SK-N-SH treated with all-trans-retinoic acid at 6 μM for 48 hours (cell line): Measurements from ENCODE around the gene CCDC150.

Experiments
- ARNTL ChIP-seq: fragments of 450-650 bp; formaldehyde crosslinking; IDR thresholded peaks from 2 replicates; pipeline ENCODE4 v1.5.0; 2020; ENCODE audit warnings: low read depth, mild to moderate bottlenecking, moderate library complexity, borderline replicate concordance
- BACH2 ChIP-seq: fragments of 250-450 bp; sonication (Bioruptor Pico); IDR thresholded peaks from 2 replicates; pipeline ENCODE4 v1.9.0; 2021; ENCODE audit warnings: mild to moderate bottlenecking, borderline replicate concordance
- ISL1 ChIP-seq: fragments of 250-450 bp; sonication (Bioruptor Pico); IDR thresholded peaks from 2 replicates; pipeline ENCODE4 v2.1.2; 2022; ENCODE audit warnings: mild to moderate bottlenecking, moderate library complexity
- OSR1 ChIP-seq: fragments of 250-450 bp; sonication (Bioruptor Pico); IDR thresholded peaks from 2 replicates; pipeline ENCODE4 v1.8.0; 2022; ENCODE audit warnings: moderate library complexity, mild to moderate bottlenecking, inconsistent platforms
- ZC3H10 ChIP-seq: fragments of 250-450 bp; sonication (Bioruptor Pico); IDR thresholded peaks from 2 replicates; pipeline ENCODE4 v1.5.1; 2021; ENCODE audit warnings: mild to moderate bottlenecking, moderate library complexity
- ZFP3 ChIP-seq: fragments of 250-450 bp; sonication (Bioruptor Pico); IDR thresholded peaks from 2 replicates; pipeline ENCODE4 v1.5.0; 2020; ENCODE audit warnings: mild to moderate bottlenecking, moderate library complexity
- ZFP30 ChIP-seq: fragments of 450-650 bp; formaldehyde crosslinking; IDR thresholded peaks from 2 replicates; pipeline ENCODE4 v1.5.0; 2022; ENCODE audit warnings: mild to moderate bottlenecking, moderate library complexity
- ZNF565 ChIP-seq: fragments of 450-650 bp; formaldehyde crosslinking; conservative IDR thresholded peaks from 2 replicates; pipeline ENCODE4 v1.5.0; 2020; ENCODE audit warnings: low read depth, mild to moderate bottlenecking, moderate library complexity
- ZNF70 ChIP-seq: fragments of 450-650 bp; formaldehyde crosslinking; IDR thresholded peaks from 2 replicates; pipeline ENCODE4 v1.5.0; 2020; ENCODE audit warnings: mild to moderate bottlenecking, moderate library complexity
- ZNF8 ChIP-seq: fragments of 450-650 bp; formaldehyde crosslinking; IDR thresholded peaks from 2 replicates; pipeline ENCODE4 v1.5.0; 2020; ENCODE audit warnings: mild to moderate bottlenecking, moderate library complexity
- TF ChIP-seq, protein P1 (sequence below): fragments of 250-450 bp; sonication (Bioruptor Pico); IDR thresholded peaks from 2 replicates; pipeline ENCODE4 v1.8.0; 2021; ENCODE audit warnings: low read depth, mild to moderate bottlenecking, moderate library complexity, borderline replicate concordance
- TF ChIP-seq, protein P2 (sequence below): fragments of 250-450 bp; sonication (Bioruptor Pico); IDR thresholded peaks from 2 replicates; pipeline ENCODE4 v1.5.1; 2020; ENCODE audit warnings: low read depth, mild to moderate bottlenecking, moderate library complexity
- TF ChIP-seq, protein P3 (sequence below): fragments of 250-450 bp; sonication (Bioruptor Pico); IDR thresholded peaks from 2 replicates; pipeline ENCODE4 v1.5.0; 2020; ENCODE audit warnings: mild to moderate bottlenecking, moderate library complexity

DNA sequence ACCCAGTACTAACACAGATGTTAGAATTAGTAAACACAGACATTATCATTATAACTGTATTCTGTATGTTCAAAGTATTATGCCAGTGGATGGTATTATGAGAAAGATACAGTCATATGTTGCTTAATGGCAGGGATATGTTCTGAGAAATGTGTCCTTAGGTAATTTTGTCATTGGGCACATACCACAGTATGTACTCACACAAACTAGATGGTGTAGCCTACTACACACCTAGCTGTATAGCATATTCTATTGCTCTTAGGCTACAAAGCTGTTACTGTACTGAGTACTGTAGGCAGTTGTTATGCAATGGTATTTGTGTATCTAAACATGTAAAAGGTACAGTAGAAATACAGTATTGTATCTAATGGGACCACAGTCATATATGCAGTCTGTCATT lies 106.2 kb downstream of the CCDC150 start:
- TF ChIP-seq ZC3H10 (CRISPR knock-in tag) = no peak
- TF ChIP-seq OSR1 (CRISPR knock-in tag) = no peak
- no peak for TF ChIP-seq BACH2 (CRISPR knock-in tag)
- TF ChIP-seq, protein P1, sequence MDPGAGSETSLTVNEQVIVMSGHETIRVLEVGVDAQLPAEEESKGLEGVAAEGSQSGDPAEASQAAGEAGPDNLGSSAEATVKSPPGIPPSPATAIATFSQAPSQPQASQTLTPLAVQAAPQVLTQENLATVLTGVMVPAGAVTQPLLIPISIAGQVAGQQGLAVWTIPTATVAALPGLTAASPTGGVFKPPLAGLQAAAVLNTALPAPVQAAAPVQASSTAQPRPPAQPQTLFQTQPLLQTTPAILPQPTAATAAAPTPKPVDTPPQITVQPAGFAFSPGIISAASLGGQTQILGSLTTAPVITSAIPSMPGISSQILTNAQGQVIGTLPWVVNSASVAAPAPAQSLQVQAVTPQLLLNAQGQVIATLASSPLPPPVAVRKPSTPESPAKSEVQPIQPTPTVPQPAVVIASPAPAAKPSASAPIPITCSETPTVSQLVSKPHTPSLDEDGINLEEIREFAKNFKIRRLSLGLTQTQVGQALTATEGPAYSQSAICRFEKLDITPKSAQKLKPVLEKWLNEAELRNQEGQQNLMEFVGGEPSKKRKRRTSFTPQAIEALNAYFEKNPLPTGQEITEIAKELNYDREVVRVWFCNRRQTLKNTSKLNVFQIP (CRISPR knock-in tag) = no peak
- no peak for TF ChIP-seq ZFP30
- TF ChIP-seq, protein P2, sequence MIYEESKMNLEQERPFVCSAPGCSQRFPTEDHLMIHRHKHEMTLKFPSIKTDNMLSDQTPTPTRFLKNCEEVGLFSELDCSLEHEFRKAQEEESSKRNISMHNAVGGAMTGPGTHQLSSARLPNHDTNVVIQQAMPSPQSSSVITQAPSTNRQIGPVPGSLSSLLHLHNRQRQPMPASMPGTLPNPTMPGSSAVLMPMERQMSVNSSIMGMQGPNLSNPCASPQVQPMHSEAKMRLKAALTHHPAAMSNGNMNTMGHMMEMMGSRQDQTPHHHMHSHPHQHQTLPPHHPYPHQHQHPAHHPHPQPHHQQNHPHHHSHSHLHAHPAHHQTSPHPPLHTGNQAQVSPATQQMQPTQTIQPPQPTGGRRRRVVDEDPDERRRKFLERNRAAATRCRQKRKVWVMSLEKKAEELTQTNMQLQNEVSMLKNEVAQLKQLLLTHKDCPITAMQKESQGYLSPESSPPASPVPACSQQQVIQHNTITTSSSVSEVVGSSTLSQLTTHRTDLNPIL (CRISPR knock-in tag) = no peak
- no peak for TF ChIP-seq ARNTL (CRISPR knock-in tag)
- TF ChIP-seq, protein P3, sequence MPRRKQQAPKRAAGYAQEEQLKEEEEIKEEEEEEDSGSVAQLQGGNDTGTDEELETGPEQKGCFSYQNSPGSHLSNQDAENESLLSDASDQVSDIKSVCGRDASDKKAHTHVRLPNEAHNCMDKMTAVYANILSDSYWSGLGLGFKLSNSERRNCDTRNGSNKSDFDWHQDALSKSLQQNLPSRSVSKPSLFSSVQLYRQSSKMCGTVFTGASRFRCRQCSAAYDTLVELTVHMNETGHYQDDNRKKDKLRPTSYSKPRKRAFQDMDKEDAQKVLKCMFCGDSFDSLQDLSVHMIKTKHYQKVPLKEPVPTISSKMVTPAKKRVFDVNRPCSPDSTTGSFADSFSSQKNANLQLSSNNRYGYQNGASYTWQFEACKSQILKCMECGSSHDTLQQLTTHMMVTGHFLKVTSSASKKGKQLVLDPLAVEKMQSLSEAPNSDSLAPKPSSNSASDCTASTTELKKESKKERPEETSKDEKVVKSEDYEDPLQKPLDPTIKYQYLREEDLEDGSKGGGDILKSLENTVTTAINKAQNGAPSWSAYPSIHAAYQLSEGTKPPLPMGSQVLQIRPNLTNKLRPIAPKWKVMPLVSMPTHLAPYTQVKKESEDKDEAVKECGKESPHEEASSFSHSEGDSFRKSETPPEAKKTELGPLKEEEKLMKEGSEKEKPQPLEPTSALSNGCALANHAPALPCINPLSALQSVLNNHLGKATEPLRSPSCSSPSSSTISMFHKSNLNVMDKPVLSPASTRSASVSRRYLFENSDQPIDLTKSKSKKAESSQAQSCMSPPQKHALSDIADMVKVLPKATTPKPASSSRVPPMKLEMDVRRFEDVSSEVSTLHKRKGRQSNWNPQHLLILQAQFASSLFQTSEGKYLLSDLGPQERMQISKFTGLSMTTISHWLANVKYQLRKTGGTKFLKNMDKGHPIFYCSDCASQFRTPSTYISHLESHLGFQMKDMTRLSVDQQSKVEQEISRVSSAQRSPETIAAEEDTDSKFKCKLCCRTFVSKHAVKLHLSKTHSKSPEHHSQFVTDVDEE (CRISPR knock-in tag) = no peak
- TF ChIP-seq ZFP3 (CRISPR knock-in tag) = no peak
- TF ChIP-seq ZNF8 (CRISPR knock-in tag) = no peak
- TF ChIP-seq ISL1 (CRISPR knock-in tag) = no peak
- no peak for TF ChIP-seq ZNF70
- no peak for TF ChIP-seq ZNF565 (CRISPR knock-in tag)
